GM12865 (cell line): ENCODE measurements around the gene ING5.
"Not testable (repeated sequence)": the region's sequence is repeated elsewhere in the genome, so short reads cannot be mapped to it uniquely, and the experiment has no call there.

ENCODE experiments used
- DNase-seq: peaks from one replicate; pipeline ENCODE4 v3.0.0; 2010; ENCODE audit warnings: low read depth
- H3K4me3 ChIP-seq: 2 replicates; pipeline ENCODE4 v1.5.1; 2011; ENCODE audit warnings: mild to moderate bottlenecking, low read depth, low read length, control low read depth
- CTCF ChIP-seq: IDR thresholded peaks from 2 replicates; pipeline ENCODE4 v1.5.1; 2011; ENCODE audit warnings: low read length, control low read depth, low read depth, inconsistent platforms; ENCODE audit not compliant: insufficient read depth; ENCODE audit errors: missing control alignments

The ING5 gene

GRCh38 chr2:241752253-241752652, 50.4 kb downstream of the ING5 start:
- no peak for DNase-seq
- TF ChIP-seq CTCF, result no peak
- H3K4me3 ChIP-seq, result no peak overlapping the region

GRCh38 chr2:241752689-241753276, 50.9 kb downstream of the ING5 start:
- TF ChIP-seq CTCF, result no peak
- H3K4me3 ChIP-seq, result no peak overlapping the region
- DNase-seq, result no peak

GRCh38 chr2:241753493-241753892, 51.7 kb downstream of the ING5 start:
- TF ChIP-seq CTCF, result no peak
- DNase-seq, result no peak
- H3K4me3 ChIP-seq, result no peak overlapping the region

GRCh38 chr2:241754042-241754441, 52.2 kb downstream of the ING5 start:
- TF ChIP-seq CTCF, result no peak
- DNase-seq, result no peak
- H3K4me3 ChIP-seq, result no peak overlapping the region

- no peak overlapping the region for H3K4me3 ChIP-seq
- DNase-seq, result no peak
- TF ChIP-seq CTCF, result no peak
Observed at GRCh38 chr2:241755166-241755565, 53.3 kb downstream of the ING5 start.

GRCh38 chr2:241755777-241756176, 53.9 kb downstream of the ING5 start:
- DNase-seq, result no peak
- TF ChIP-seq CTCF, result no peak
- H3K4me3 ChIP-seq, result no peak overlapping the region

- H3K4me3 ChIP-seq, result no peak overlapping the region
- TF ChIP-seq CTCF, result no peak
- DNase-seq, result no peak
Observed at GRCh38 chr2:241759067-241759807, 57.4 kb downstream of the ING5 start.

GRCh38 chr2:241759893-241760292, 58.1 kb downstream of the ING5 start:
- H3K4me3 ChIP-seq, DNase-seq: not testable (repeated sequence)
